Mesendoderm (in vitro differentiated cells): ENCODE data around the gene INTS2.

Experiments used
- DNase-seq: peaks from one replicate; pipeline ENCODE4 v3.0.0; 2013
- H2AK5ac ChIP-seq: 2 replicates; pipeline ENCODE4 v1.6.1; 2013; ENCODE audit warnings: low read length, inconsistent platforms
- H2BK120ac ChIP-seq: 2 replicates; pipeline ENCODE4 v1.6.1; 2013; ENCODE audit warnings: low read depth, mild to moderate bottlenecking, low read length, moderate library complexity, mixed read lengths
- H2BK15ac ChIP-seq: replicated peaks from 2 replicates; pipeline ENCODE4 v1.6.1; 2013; ENCODE audit warnings: low read depth, mild to moderate bottlenecking, moderate library complexity
- H2BK5ac ChIP-seq: 2 replicates; pipeline ENCODE4 v1.6.1; 2013; ENCODE audit warnings: low read length, inconsistent platforms
- H3K18ac ChIP-seq: 2 replicates; pipeline ENCODE4 v1.6.1; 2013; ENCODE audit warnings: mild to moderate bottlenecking, low read length, mixed read lengths
- H3K23ac ChIP-seq: one replicate; pipeline ENCODE4 v1.6.1; 2013; ENCODE audit warnings: low read length
- H3K27ac ChIP-seq: 2 replicates; pipeline ENCODE4 v1.5.1; 2013; ENCODE audit warnings: low read depth, mild to moderate bottlenecking, inconsistent platforms, low read length, moderate library complexity
- H3K27me3 ChIP-seq: 2 replicates; pipeline ENCODE4 v1.6.1; 2013; ENCODE audit warnings: low read length, control low read depth, mild to moderate bottlenecking, inconsistent platforms; ENCODE audit not compliant: insufficient read depth, poor library complexity
- H3K36me3 ChIP-seq: 2 replicates; pipeline ENCODE4 v1.6.1; 2013; ENCODE audit warnings: low read length, inconsistent platforms; ENCODE audit not compliant: control insufficient read depth, insufficient read depth
- H3K4ac ChIP-seq: one replicate; pipeline ENCODE4 v1.6.1; 2013; ENCODE audit warnings: low read depth, mild to moderate bottlenecking, low read length, moderate library complexity
- H3K4me1 ChIP-seq: 2 replicates; pipeline ENCODE4 v1.6.1; 2013; ENCODE audit warnings: low read depth, low read length, inconsistent platforms; ENCODE audit not compliant: control insufficient read depth
- H3K4me2 ChIP-seq: 2 replicates; pipeline ENCODE4 v1.6.1; 2013; ENCODE audit warnings: low read length
- H3K4me3 ChIP-seq: 2 replicates; pipeline ENCODE4 v1.5.1; 2013; ENCODE audit warnings: mild to moderate bottlenecking, low read length
- H3K56ac ChIP-seq: one replicate; pipeline ENCODE4 v1.6.1; 2013; ENCODE audit warnings: low read length
- H3K79me1 ChIP-seq: 2 replicates; pipeline ENCODE4 v1.6.1; 2013; ENCODE audit warnings: low read length, inconsistent platforms
- H3K79me2 ChIP-seq: 2 replicates; pipeline ENCODE4 v1.6.1; 2013; ENCODE audit warnings: mild to moderate bottlenecking, low read length; ENCODE audit not compliant: control insufficient read depth, insufficient read depth
- H3K9ac ChIP-seq: 2 replicates; pipeline ENCODE4 v1.6.1; 2013; ENCODE audit warnings: low read length, inconsistent platforms
- H4K5ac ChIP-seq: one replicate; pipeline ENCODE4 v1.6.1; 2013; ENCODE audit warnings: low read length
- H4K8ac ChIP-seq: one replicate; pipeline ENCODE4 v1.6.1; 2013; ENCODE audit warnings: low read depth, mild to moderate bottlenecking, control low read depth, low read length, moderate library complexity
- WGBS: extraction: QIAGEN DNeasy Blood & Tissue Kit; methylation state at CpG from one replicate; pipeline ENCODE4 v1.1.7; 2013; ENCODE audit warnings: low lambda C conversion rate, missing lambda C conversion rate; ENCODE audit not compliant: insufficient coverage; ENCODE audit errors: extremely low coverage; 5-methylcytosine and 5-hydroxymethylcytosine counted together

The INTS2 gene

DNA sequence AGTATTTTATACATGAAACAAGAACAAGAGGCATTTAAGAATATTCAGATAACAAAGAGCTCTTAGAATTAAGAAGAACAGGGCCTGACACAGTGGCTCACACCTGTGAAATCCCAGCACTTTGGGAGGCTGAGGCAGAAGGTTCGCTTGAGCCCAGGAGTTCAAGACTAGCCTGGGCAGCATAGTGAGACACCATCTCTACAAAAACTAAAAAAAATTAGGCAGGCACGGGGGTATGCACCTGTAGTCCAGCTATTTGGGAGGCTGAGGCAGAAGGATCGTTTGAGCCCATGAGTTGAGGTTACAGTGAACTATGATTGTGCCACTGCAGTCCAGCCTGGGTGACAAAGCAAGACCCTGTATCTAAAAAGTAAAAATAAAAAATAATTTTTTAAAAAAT, 52.0 kb downstream of the INTS2 start:
- H3K79me2 ChIP-seq, result no peaks in the 10 kb centered on the region
- no peak overlapping the region for H3K9ac ChIP-seq
- H3K4me3 ChIP-seq, result no peak overlapping the region
- no peak for DNase-seq
- H2BK120ac ChIP-seq, result no peak overlapping the region
- H2BK5ac ChIP-seq, result no peak overlapping the region
- no peak overlapping the region for H2AK5ac ChIP-seq
- no peak overlapping the region for H4K5ac ChIP-seq
- H3K18ac ChIP-seq, result no peak overlapping the region
- no peak overlapping the region for H3K27ac ChIP-seq
- H3K4me2 ChIP-seq, result no peak overlapping the region
- no peaks in the 10 kb centered on the region for H3K27me3 ChIP-seq
- H4K8ac ChIP-seq, result no peak overlapping the region
- WGBS, result no CpG with 5 or more reads among the region's 3 CpGs
- H2BK15ac ChIP-seq, result no peak overlapping the region
- H3K23ac ChIP-seq, result no peak overlapping the region
- no peaks in the 10 kb centered on the region for H3K36me3 ChIP-seq
- no peak overlapping the region for H3K56ac ChIP-seq
- H3K4me1 ChIP-seq, result no peaks in the 10 kb centered on the region
- H3K4ac ChIP-seq, result no peak overlapping the region
- no peaks in the 10 kb centered on the region for H3K79me1 ChIP-seq

DNA sequence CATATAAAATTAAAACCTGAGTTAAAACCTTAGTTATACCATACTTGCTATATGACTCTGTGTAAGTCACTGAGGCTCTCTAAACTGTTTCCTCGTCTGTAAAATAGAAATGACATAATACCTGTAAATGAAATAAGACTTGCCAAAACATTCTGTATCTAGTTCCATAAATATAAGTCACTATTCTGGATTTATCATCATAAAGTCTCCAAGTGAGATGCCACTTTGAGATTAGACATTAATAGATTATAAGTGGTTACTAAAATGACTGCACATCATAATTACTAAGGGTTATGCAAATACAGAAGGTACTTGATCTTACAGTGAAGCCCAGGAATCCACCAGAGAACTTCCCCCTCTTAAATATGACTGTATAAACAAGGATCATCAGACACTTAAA, 52.5 kb downstream of the INTS2 start:
- no peak overlapping the region for H4K8ac ChIP-seq
- H3K27me3 ChIP-seq, result no peaks in the 10 kb centered on the region
- no peak overlapping the region for H3K56ac ChIP-seq
- H3K23ac ChIP-seq, result no peak overlapping the region
- no peak overlapping the region for H3K4me2 ChIP-seq
- no peaks in the 10 kb centered on the region for H3K4me1 ChIP-seq
- DNase-seq, result no peak
- no peak overlapping the region for H2BK15ac ChIP-seq
- H2BK120ac ChIP-seq, result no peak overlapping the region
- no CpG with 5 or more reads among the region's 1 CpG for WGBS
- H3K27ac ChIP-seq, result no peak overlapping the region
- H4K5ac ChIP-seq, result no peak overlapping the region
- no peak overlapping the region for H3K4ac ChIP-seq
- H3K9ac ChIP-seq, result no peak overlapping the region
- H3K79me2 ChIP-seq, result no peaks in the 10 kb centered on the region
- H3K36me3 ChIP-seq, result no peaks in the 10 kb centered on the region
- H3K18ac ChIP-seq, result no peak overlapping the region
- H2BK5ac ChIP-seq, result no peak overlapping the region
- no peaks in the 10 kb centered on the region for H3K79me1 ChIP-seq
- no peak overlapping the region for H2AK5ac ChIP-seq
- H3K4me3 ChIP-seq, result no peak overlapping the region

DNA sequence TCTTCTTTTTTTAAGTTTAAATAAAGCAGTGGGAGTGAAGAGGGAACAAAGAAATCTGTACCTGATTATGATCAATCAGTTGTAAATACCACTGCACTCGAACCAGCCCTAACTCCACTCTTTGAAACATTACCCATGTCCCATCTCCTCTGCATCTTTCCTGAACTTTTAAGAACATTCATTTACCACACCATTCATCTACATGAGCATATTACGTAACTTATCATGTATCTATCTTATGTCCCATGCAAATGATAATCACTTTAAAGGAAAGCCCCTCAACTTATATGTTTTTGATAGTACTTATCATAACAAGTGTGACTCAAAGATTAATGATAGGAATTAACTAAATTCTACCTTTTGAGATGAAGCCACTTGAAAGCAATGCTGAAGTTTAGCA, 53.7 kb downstream of the INTS2 start:
- no CpG with 5 or more reads among the region's 2 CpGs for WGBS
- Histone ChIP-seq H3K79me2 (no peaks in the 10 kb centered on the region), H4K8ac (no peak overlapping the region), H3K4me2 (no peak overlapping the region), H3K18ac (no peak overlapping the region), H3K4ac (no peak overlapping the region), H2AK5ac (no peak overlapping the region), H3K36me3 (no peaks in the 10 kb centered on the region), H3K56ac (no peak overlapping the region), H3K4me1 (no peaks in the 10 kb centered on the region), H3K79me1 (no peaks in the 10 kb centered on the region), H3K27ac (no peak overlapping the region), H2BK120ac (no peak overlapping the region), H4K5ac (no peak overlapping the region), H3K9ac (no peak overlapping the region), H3K4me3 (no peak overlapping the region), H3K23ac (no peak overlapping the region), H2BK15ac (no peak overlapping the region), H2BK5ac (no peak overlapping the region), H3K27me3 (no peaks in the 10 kb centered on the region)
- DNase-seq, result no peak

DNA sequence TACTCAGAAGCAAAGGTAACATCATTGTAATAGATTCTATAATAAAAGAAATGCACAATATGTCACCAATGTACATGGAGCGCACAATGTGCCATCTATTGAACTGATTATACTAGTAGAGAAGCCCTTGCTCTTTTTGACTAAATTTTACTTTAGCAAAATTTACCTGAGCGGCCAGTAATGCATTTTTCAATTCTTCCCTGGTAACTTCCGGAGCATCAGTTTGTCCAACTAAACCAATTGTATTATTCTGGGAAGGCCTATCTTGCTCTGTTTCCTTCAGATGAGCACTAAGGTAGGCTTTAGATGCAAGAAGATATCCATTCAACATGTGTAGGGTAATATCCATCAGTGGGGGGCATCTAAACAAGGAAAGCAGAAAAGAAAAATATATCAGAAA, 55.7 kb downstream of the INTS2 start:
- Histone ChIP-seq H3K36me3 (no peaks in the 10 kb centered on the region), H3K4me3 (no peak overlapping the region), H3K23ac (no peak overlapping the region), H3K56ac (no peak overlapping the region), H4K8ac (no peak overlapping the region), H3K27me3 (no peaks in the 10 kb centered on the region), H2AK5ac (no peak overlapping the region), H3K4ac (no peak overlapping the region), H3K79me2 (no peaks in the 10 kb centered on the region), H3K79me1 (no peaks in the 10 kb centered on the region), H3K4me1 (no peaks in the 10 kb centered on the region), H2BK5ac (no peak overlapping the region), H3K27ac (no peak overlapping the region), H3K9ac (no peak overlapping the region), H4K5ac (no peak overlapping the region), H2BK120ac (no peak overlapping the region), H3K18ac (no peak overlapping the region), H3K4me2 (no peak overlapping the region), H2BK15ac (no peak overlapping the region)
- no peak for DNase-seq
- no CpG with 5 or more reads among the region's 3 CpGs for WGBS

DNA sequence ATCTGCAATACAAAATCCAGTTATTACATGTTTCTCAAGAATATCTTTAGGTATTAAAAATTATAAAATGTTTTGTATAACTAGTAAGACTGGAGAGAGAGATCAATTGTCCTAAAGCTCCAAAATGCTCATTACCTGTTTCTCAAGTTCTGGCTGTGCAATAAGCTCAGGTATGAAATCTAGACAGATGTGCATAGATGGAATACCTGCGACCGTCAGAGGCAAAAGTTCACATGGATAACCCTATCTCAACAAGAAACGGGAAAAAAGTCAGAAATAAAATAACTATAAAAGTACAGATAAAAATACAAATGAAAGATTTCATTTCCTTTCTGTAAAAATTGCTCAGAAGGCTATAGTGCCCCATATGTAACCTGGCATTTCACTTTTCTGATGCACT, 58.6 kb downstream of the INTS2 start:
- Histone ChIP-seq H4K8ac (no peak overlapping the region), H3K56ac (no peak overlapping the region), H3K4me3 (no peak overlapping the region), H3K27ac (no peak overlapping the region), H2AK5ac (no peak overlapping the region), H3K23ac (no peak overlapping the region), H3K4me2 (no peak overlapping the region), H2BK5ac (no peak overlapping the region), H3K36me3 (no peaks in the 10 kb centered on the region), H3K79me2 (no peaks in the 10 kb centered on the region), H3K27me3 (no peaks in the 10 kb centered on the region), H3K18ac (no peak overlapping the region), H3K4me1 (no peaks in the 10 kb centered on the region), H4K5ac (no peak overlapping the region), H3K9ac (no peak overlapping the region), H2BK15ac (no peak overlapping the region), H3K4ac (no peak overlapping the region), H3K79me1 (no peaks in the 10 kb centered on the region), H2BK120ac (no peak overlapping the region)
- no CpG with 5 or more reads among the region's 3 CpGs for WGBS
- no peak for DNase-seq

DNA sequence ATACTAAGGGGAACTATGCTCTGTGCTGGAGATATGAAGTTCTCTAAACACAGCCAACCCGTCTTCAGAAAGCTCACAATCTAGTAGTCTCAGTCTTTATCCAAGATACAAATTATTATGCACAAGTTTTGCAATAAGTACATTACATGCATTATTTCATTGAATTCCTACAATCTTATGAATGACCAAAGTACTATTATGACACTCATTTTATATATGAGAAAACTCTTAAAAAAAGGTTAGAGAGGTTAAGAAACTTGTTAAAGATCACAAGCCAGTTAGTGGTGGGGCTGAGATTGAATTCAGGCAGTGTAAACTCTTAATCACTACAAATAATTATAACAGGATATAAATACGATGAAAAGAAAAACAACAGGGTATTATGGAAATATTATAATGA, 59.7 kb downstream of the INTS2 start:
- Histone ChIP-seq H3K79me1 (no peaks in the 10 kb centered on the region), H3K9ac (no peak overlapping the region), H3K36me3 (no peaks in the 10 kb centered on the region), H3K4me1 (no peaks in the 10 kb centered on the region), H4K8ac (no peak overlapping the region), H4K5ac (no peak overlapping the region), H2AK5ac (no peak overlapping the region), H3K23ac (no peak overlapping the region), H3K79me2 (no peaks in the 10 kb centered on the region), H3K56ac (no peak overlapping the region), H3K4me3 (no peak overlapping the region), H3K18ac (no peak overlapping the region), H2BK120ac (no peak overlapping the region), H3K27me3 (no peaks in the 10 kb centered on the region), H3K27ac (no peak overlapping the region), H3K4ac (no peak overlapping the region), H2BK15ac (no peak overlapping the region), H3K4me2 (no peak overlapping the region), H2BK5ac (no peak overlapping the region)
- no CpG with 5 or more reads among the region's 2 CpGs for WGBS
- no peak for DNase-seq
